ENCODE measurements around the gene KANK4.

The KANK4 gene
- 0 to 0.25 (median 0) reads per million in 9 experiments for total RNA-seq

- H3K27me3 Mint-ChIP-seq, result peaks cover 57 to 80% of the 10 kb centered on the region in 2 donors
- H3K4me1 Mint-ChIP-seq (ENCODE audit: low read depth in 2 of 2), result peaks cover 0 to 2% of the 10 kb centered on the region in 2 donors
- ATAC-seq (replicated peaks) (no peak), DNase-seq (no peak)
- H3K36me3 Mint-ChIP-seq (ENCODE audit: insufficient read depth), result no peaks in the 10 kb centered on the region
- H3K4me3 Mint-ChIP-seq, result no peak within 1 kb of the TSS
- H3K9me3 Mint-ChIP-seq, result no peaks in the 10 kb centered on the region
- H3K27ac Mint-ChIP-seq, result no peak within 1 kb of the TSS
Measured at GRCh38 chr1:62318756-62319544, at the start of gene KANK4. TSS of gene KANK4 (minus strand) at chr1:62319434. CDS start at chr1:62281564, 37,870 bp downstream.

GRCh38 chr1:62368989-62369388 lies 49.8 kb upstream of the KANK4 start:
- no peaks in the 10 kb centered on the region for H3K9me3 Mint-ChIP-seq
- no peaks in the 10 kb centered on the region for H3K4me1 Mint-ChIP-seq (ENCODE audit: low read depth in 2 of 2)
- ATAC-seq (replicated peaks) (no peak), DNase-seq (no peak)
- H3K4me3 Mint-ChIP-seq, result no peak overlapping the region
- H3K36me3 Mint-ChIP-seq (ENCODE audit: insufficient read depth), result no peaks in the 10 kb centered on the region
- peaks cover 18 to 20% of the 10 kb centered on the region in 2 donors for H3K27me3 Mint-ChIP-seq
- no peak overlapping the region for H3K27ac Mint-ChIP-seq

GRCh38 chr1:62367005-62367557 lies 47.8 kb upstream of the KANK4 start:
- H3K36me3 Mint-ChIP-seq (ENCODE audit: insufficient read depth), result no peaks in the 10 kb centered on the region
- H3K4me3 Mint-ChIP-seq, result no peak overlapping the region
- ATAC-seq (replicated peaks) (no peak), DNase-seq (no peak)
- no peak overlapping the region for H3K27ac Mint-ChIP-seq
- peaks cover 18 to 20% of the 10 kb centered on the region in 2 donors for H3K27me3 Mint-ChIP-seq
- H3K4me1 Mint-ChIP-seq (ENCODE audit: low read depth in 2 of 2), result no peaks in the 10 kb centered on the region
- H3K9me3 Mint-ChIP-seq, result no peaks in the 10 kb centered on the region

GRCh38 chr1:62364721-62365120 lies 45.5 kb upstream of the KANK4 start:
- Mint-ChIP-seq H3K36me3 (ENCODE audit: insufficient read depth) (no peaks in the 10 kb centered on the region), H3K27me3 (peaks cover 9 to 12% of the 10 kb centered on the region in 2 donors), H3K9me3 (no peaks in the 10 kb centered on the region), H3K4me3 (no peak overlapping the region), H3K4me1 (ENCODE audit: low read depth in 2 of 2) (no peaks in the 10 kb centered on the region), H3K27ac (no peak overlapping the region)
- DNase-seq (no peak), ATAC-seq (replicated peaks) (no peak)

- DNase-seq, result no peak
- H3K27ac Mint-ChIP-seq, result no peak overlapping the region
- H3K4me1 Mint-ChIP-seq (ENCODE audit: low read depth in 2 of 2), result no peaks in the 10 kb centered on the region
- no peak overlapping the region for H3K4me3 Mint-ChIP-seq
- H3K36me3 Mint-ChIP-seq (ENCODE audit: insufficient read depth), result no peaks in the 10 kb centered on the region
- no peak for ATAC-seq (replicated peaks)
- peaks cover 14 to 15% of the 10 kb centered on the region in 2 donors for H3K27me3 Mint-ChIP-seq
- H3K9me3 Mint-ChIP-seq, result no peaks in the 10 kb centered on the region
Measured at GRCh38 chr1:62362926-62363325, 43.7 kb upstream of the KANK4 start.

- no peak for ATAC-seq (replicated peaks)
- Mint-ChIP-seq H3K4me3 (no peak overlapping the region), H3K4me1 (ENCODE audit: low read depth in 2 of 2) (no peaks in the 10 kb centered on the region), H3K36me3 (ENCODE audit: insufficient read depth) (no peaks in the 10 kb centered on the region), H3K27ac (no peak overlapping the region), H3K9me3 (no peaks in the 10 kb centered on the region), H3K27me3 (peaks cover 15 to 19% of the 10 kb centered on the region in 2 donors)
- DNase-seq, result no peak
Measured at GRCh38 chr1:62362061-62362917, 43.1 kb upstream of the KANK4 start.

- H3K27ac Mint-ChIP-seq, result no peak overlapping the region
- DNase-seq (no peak), ATAC-seq (replicated peaks) (no peak)
- no peaks in the 10 kb centered on the region for H3K4me1 Mint-ChIP-seq (ENCODE audit: low read depth in 2 of 2)
- H3K36me3 Mint-ChIP-seq (ENCODE audit: insufficient read depth), result no peaks in the 10 kb centered on the region
- H3K9me3 Mint-ChIP-seq, result no peaks in the 10 kb centered on the region
- no peak overlapping the region for H3K4me3 Mint-ChIP-seq
- peaks cover 15 to 19% of the 10 kb centered on the region in 2 donors for H3K27me3 Mint-ChIP-seq
Measured at GRCh38 chr1:62361431-62361830, 42.2 kb upstream of the KANK4 start.

- Mint-ChIP-seq H3K9me3 (no peaks in the 10 kb centered on the region), H3K27ac (no peak overlapping the region), H3K27me3 (peaks cover 20 to 24% of the 10 kb centered on the region in 2 donors), H3K4me1 (ENCODE audit: low read depth in 2 of 2) (no peaks in the 10 kb centered on the region), H3K36me3 (ENCODE audit: insufficient read depth) (no peaks in the 10 kb centered on the region), H3K4me3 (no peak overlapping the region)
- no peak for DNase-seq
- ATAC-seq (replicated peaks), result no peak
Measured at GRCh38 chr1:62358665-62359373, 39.6 kb upstream of the KANK4 start.

GRCh38 chr1:62357916-62358315 lies 38.7 kb upstream of the KANK4 start:
- no peaks in the 10 kb centered on the region for H3K4me1 Mint-ChIP-seq (ENCODE audit: low read depth in 2 of 2)
- no peaks in the 10 kb centered on the region for H3K36me3 Mint-ChIP-seq (ENCODE audit: insufficient read depth)
- no peak for DNase-seq
- ATAC-seq (replicated peaks), result no peak
- H3K9me3 Mint-ChIP-seq, result no peaks in the 10 kb centered on the region
- H3K27me3 Mint-ChIP-seq, result peaks cover 26 to 33% of the 10 kb centered on the region in 2 donors
- H3K27ac Mint-ChIP-seq, result no peak overlapping the region
- H3K4me3 Mint-ChIP-seq, result no peak overlapping the region

GRCh38 chr1:62356257-62356835 lies 37.1 kb upstream of the KANK4 start:
- Mint-ChIP-seq H3K27ac (no peak overlapping the region), H3K9me3 (no peaks in the 10 kb centered on the region), H3K27me3 (peaks cover 27 to 36% of the 10 kb centered on the region in 2 donors), H3K4me3 (no peak overlapping the region), H3K4me1 (ENCODE audit: low read depth in 2 of 2) (no peaks in the 10 kb centered on the region), H3K36me3 (ENCODE audit: insufficient read depth) (no peaks in the 10 kb centered on the region)
- ATAC-seq (replicated peaks), result no peak
- no peak for DNase-seq

- H3K4me3 Mint-ChIP-seq, result no peak overlapping the region
- ATAC-seq (replicated peaks), result no peak
- no peak overlapping the region for H3K27ac Mint-ChIP-seq
- H3K36me3 Mint-ChIP-seq (ENCODE audit: insufficient read depth), result no peaks in the 10 kb centered on the region
- H3K9me3 Mint-ChIP-seq, result no peaks in the 10 kb centered on the region
- DNase-seq, result no peak
- no peaks in the 10 kb centered on the region for H3K4me1 Mint-ChIP-seq (ENCODE audit: low read depth in 2 of 2)
- H3K27me3 Mint-ChIP-seq, result peaks cover 27 to 44% of the 10 kb centered on the region in 2 donors
Measured at GRCh38 chr1:62355095-62355494, 35.9 kb upstream of the KANK4 start.

- peak overlapping the region in 1 of 2 donors; percentile 48 for H3K27ac Mint-ChIP-seq
- ATAC-seq (replicated peaks), result no peak
- DNase-seq, result no peak
- H3K36me3 Mint-ChIP-seq (ENCODE audit: insufficient read depth), result no peaks in the 10 kb centered on the region
- peaks cover 20 to 39% of the 10 kb centered on the region in 2 donors for H3K27me3 Mint-ChIP-seq
- no peaks in the 10 kb centered on the region for H3K4me1 Mint-ChIP-seq (ENCODE audit: low read depth in 2 of 2)
- H3K4me3 Mint-ChIP-seq, result no peak overlapping the region
- H3K9me3 Mint-ChIP-seq, result no peaks in the 10 kb centered on the region
Measured at GRCh38 chr1:62353853-62354252, 34.6 kb upstream of the KANK4 start.

- Mint-ChIP-seq H3K36me3 (ENCODE audit: insufficient read depth) (no peaks in the 10 kb centered on the region), H3K4me1 (ENCODE audit: low read depth in 2 of 2) (no peaks in the 10 kb centered on the region), H3K27me3 (peaks cover 12 to 27% of the 10 kb centered on the region in 2 donors), H3K9me3 (no peaks in the 10 kb centered on the region), H3K4me3 (no peak overlapping the region), H3K27ac (no peak overlapping the region)
- ATAC-seq (replicated peaks) (no peak), DNase-seq (no peak)
Measured at GRCh38 chr1:62352387-62352786, 33.2 kb upstream of the KANK4 start.
